Measurements from ENCODE around the gene ACO1. TPM values are rescaled to one million over a fixed set of nuclear protein-coding genes. Genes with fewer than 3 reads are reported as not detected.

ACO1 gene
- total and polyA plus RNA-seq, 12 donors: 11.3 to 130 (median 97.3) TPM

DNA sequence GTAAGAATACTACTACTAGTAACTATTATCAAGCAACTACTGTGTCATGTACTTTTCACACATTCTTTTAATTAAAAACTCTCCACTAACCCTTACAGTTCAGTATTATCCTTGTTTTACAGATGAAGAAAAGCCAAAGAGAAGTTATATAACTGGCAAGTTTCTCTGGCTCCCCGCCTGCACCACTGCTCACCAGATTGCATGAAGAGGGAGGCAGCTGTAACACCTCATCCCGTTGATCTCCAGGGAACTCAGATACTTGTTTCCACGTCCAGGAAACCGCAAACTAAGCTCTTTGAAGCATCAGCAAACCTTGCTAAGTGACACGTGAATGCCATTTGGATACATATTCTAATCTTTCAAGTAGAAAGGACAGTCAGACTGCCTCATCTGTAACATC lies 71.3 kb downstream of the ACO1 start:
- H3K4me1 ChIP-seq (replicated peaks in 1 of 2): no peaks in the 10 kb centered on the region
- H3K9me3 ChIP-seq (replicated peaks in 1 of 3): no peaks in the 10 kb centered on the region
- H3K27me3 ChIP-seq: no peaks in the 10 kb centered on the region
- WGBS, 4 donors: 80 to 89% (median 83%) methylated on average over 5 of the region's 5 CpGs
- intact Hi-C loops (cut with DNase I): no loop called here
- TF ChIP-seq, protein P1, sequence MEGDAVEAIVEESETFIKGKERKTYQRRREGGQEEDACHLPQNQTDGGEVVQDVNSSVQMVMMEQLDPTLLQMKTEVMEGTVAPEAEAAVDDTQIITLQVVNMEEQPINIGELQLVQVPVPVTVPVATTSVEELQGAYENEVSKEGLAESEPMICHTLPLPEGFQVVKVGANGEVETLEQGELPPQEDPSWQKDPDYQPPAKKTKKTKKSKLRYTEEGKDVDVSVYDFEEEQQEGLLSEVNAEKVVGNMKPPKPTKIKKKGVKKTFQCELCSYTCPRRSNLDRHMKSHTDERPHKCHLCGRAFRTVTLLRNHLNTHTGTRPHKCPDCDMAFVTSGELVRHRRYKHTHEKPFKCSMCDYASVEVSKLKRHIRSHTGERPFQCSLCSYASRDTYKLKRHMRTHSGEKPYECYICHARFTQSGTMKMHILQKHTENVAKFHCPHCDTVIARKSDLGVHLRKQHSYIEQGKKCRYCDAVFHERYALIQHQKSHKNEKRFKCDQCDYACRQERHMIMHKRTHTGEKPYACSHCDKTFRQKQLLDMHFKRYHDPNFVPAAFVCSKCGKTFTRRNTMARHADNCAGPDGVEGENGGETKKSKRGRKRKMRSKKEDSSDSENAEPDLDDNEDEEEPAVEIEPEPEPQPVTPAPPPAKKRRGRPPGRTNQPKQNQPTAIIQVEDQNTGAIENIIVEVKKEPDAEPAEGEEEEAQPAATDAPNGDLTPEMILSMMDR (IDR thresholded peaks at IDR 0.05): no peak
- no peak for TF ChIP-seq POLR2A (IDR thresholded peaks at IDR 0.05)
- H3K36me3 ChIP-seq (replicated peaks in 1 of 2): peaks cover 0 to 39% of the 10 kb centered on the region in 2 donors
- DNase-seq: no peak
- H3K27ac ChIP-seq: peak overlapping the region in 1 of 5 donors; percentile 13
- no peak overlapping the region for H3K4me3 ChIP-seq

DNA sequence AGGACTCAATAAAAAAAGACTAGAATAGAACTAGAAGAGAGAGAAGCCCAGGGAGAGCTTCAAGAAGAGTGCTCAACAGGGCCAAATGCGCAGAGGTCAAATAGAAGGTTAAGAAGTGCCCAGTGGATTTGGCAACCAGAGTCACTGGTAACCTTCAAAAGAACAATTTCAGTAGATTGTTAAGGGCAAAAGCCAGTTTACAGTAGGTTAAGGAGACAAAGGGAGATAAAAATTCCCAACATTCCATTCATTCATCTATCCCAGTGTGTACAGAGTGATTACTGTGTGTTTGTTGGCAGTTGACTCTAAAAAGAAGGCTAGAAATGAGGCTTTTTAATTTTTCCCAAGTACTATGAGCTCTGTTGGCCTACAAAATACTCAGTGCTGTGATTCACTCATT lies 72.1 kb downstream of the ACO1 start:
- H3K4me1 ChIP-seq (replicated peaks in 1 of 2): no peaks in the 10 kb centered on the region
- intact Hi-C loops (cut with DNase I): no loop called here
- no peaks in the 10 kb centered on the region for H3K9me3 ChIP-seq (replicated peaks in 1 of 3)
- WGBS, 4 donors: 83 to 98% (median 94%) methylated on average over 1 of the region's 1 CpG
- TF ChIP-seq POLR2A (IDR thresholded peaks at IDR 0.05): no peak
- TF ChIP-seq, protein P1 (IDR thresholded peaks at IDR 0.05): no peak
- H3K27ac ChIP-seq: no peak overlapping the region
- no peak overlapping the region for H3K4me3 ChIP-seq
- no peaks in the 10 kb centered on the region for H3K27me3 ChIP-seq
- peaks cover 0 to 33% of the 10 kb centered on the region in 2 donors for H3K36me3 ChIP-seq (replicated peaks in 1 of 2)
- DNase-seq: no peak

- 91 to 97% (median 94%) methylated on average over 5 of the region's 5 CpGs for WGBS, 4 donors
- intact Hi-C loops (cut with DNase I): no loop called here
- no peaks in the 10 kb centered on the region for H3K27me3 ChIP-seq
- H3K4me1 ChIP-seq (replicated peaks in 1 of 2): no peaks in the 10 kb centered on the region
- peaks cover 0 to 19% of the 10 kb centered on the region in 2 donors for H3K36me3 ChIP-seq (replicated peaks in 1 of 2)
- no peak overlapping the region for H3K4me3 ChIP-seq
- no peak for DNase-seq
- TF ChIP-seq POLR2A (IDR thresholded peaks at IDR 0.05): no peak
- TF ChIP-seq, protein P1 (IDR thresholded peaks at IDR 0.05): no peak
- H3K9me3 ChIP-seq (replicated peaks in 1 of 3): no peaks in the 10 kb centered on the region
- no peak overlapping the region for H3K27ac ChIP-seq
These were observed 79.3 kb downstream of the ACO1 start for GRCh38 chr9:32463500-32464293.

DNA sequence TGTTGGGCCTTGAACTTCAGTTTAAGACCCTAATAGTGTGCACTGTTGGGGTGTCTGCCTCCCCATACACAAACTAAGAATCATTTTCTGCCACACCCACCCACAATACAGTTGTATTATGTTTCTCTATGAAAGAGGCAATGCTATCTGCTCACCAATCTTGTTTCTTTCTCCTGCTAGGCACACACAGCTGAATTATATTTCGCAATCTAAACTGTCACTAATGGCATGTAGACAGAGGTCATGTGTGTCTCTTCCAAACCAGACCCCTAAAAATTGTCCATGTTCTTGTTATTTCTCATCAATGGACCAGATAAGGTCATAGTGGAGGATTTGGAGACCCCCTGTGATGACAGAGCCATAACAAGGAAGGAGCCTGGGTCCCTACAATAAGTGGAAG lies 84.3 kb downstream of the ACO1 start:
- H3K27ac ChIP-seq: no peak overlapping the region
- H3K4me3 ChIP-seq: no peak overlapping the region
- intact Hi-C loops (cut with DNase I): no loop called here
- peaks cover 0 to 19% of the 10 kb centered on the region in 2 donors for H3K36me3 ChIP-seq (replicated peaks in 1 of 2)
- H3K4me1 ChIP-seq (replicated peaks in 1 of 2): no peaks in the 10 kb centered on the region
- H3K9me3 ChIP-seq (replicated peaks in 1 of 3): no peaks in the 10 kb centered on the region
- WGBS, 4 donors: 97 to 100% (median 99%) methylated on average over 1 of the region's 1 CpG
- TF ChIP-seq, protein P1 (IDR thresholded peaks at IDR 0.05): no peak
- no peak for TF ChIP-seq POLR2A (IDR thresholded peaks at IDR 0.05)
- no peak for DNase-seq
- H3K27me3 ChIP-seq: no peaks in the 10 kb centered on the region

Measured in adrenal gland (tissue), 12 donors.